MCF 10A (cell line): ENCODE data around the gene TMEM203. TPM values are rescaled to one million over a fixed set of nuclear protein-coding genes. Genes with fewer than 3 reads are reported as not detected.

ENCODE experiments used
- BruUV-seq: library from RNA; stranded (reverse); fragments of 400-500 nt; replicated peaks from 2 replicates; lab custom pipeline; 2021; lab: Mats Ljungman, UMichigan
- CTCF ChIA-PET: fragments of 300-600 bp; sonication (Branson Sonifier 250); formaldehyde crosslinking; extraction: SDS; loops from one replicate; lab custom pipeline; 2021; ENCODE audit warnings: antibody characterized with exemption, inconsistent platforms; lab: Yijun Ruan, JAX
- POLR2A ChIA-PET: fragments of 300-600, 350-650 bp; sonication (Branson Sonifier 250); formaldehyde crosslinking; extraction: SDS; loops from one replicate; lab custom pipeline; 2020; ENCODE audit warnings: antibody characterized with exemption, inconsistent platforms; lab: Yijun Ruan, JAX
- DNase-seq: peaks from one replicate; pipeline ENCODE4 v3.0.0-alpha.2; 2018; ENCODE audit not compliant: unreplicated experiment
- H3K27ac Mint-ChIP-seq: one replicate; pipeline ENCODE4 v1.8.0; 2022; ENCODE audit warnings: mild to moderate bottlenecking, low read depth, mixed read lengths; ENCODE audit not compliant: unreplicated experiment
- H3K27me3 Mint-ChIP-seq: one replicate; pipeline ENCODE4 v1.8.0; 2022; ENCODE audit warnings: mixed read lengths; ENCODE audit not compliant: insufficient read depth, unreplicated experiment
- H3K36me3 Mint-ChIP-seq: one replicate; pipeline ENCODE4 v1.8.0; 2022; ENCODE audit warnings: mild to moderate bottlenecking, moderate library complexity, mixed read lengths; ENCODE audit not compliant: insufficient read depth, unreplicated experiment
- H3K4me1 Mint-ChIP-seq: one replicate; pipeline ENCODE4 v1.8.0; 2022; ENCODE audit warnings: mixed read lengths; ENCODE audit not compliant: insufficient read depth, unreplicated experiment
- H3K4me3 Mint-ChIP-seq: one replicate; pipeline ENCODE4 v1.8.0; 2022; ENCODE audit warnings: mild to moderate bottlenecking, moderate library complexity, mixed read lengths; ENCODE audit not compliant: unreplicated experiment
- H3K9me3 Mint-ChIP-seq: one replicate; pipeline ENCODE4 v1.8.0; 2022; ENCODE audit warnings: mixed read lengths; ENCODE audit not compliant: unreplicated experiment
- intact Hi-C: fragments of 100-400 bp; cut with micrococcal nuclease; formaldehyde crosslinking; loops from 2 replicates; pipeline ENCODE4 v1.14.1; 2022
- total RNA-seq: library from RNA; stranded (reverse); gene quantifications from 2 replicates; pipeline ENCODE4 v1.2.3, GENCODE V29; 2022
- TF ChIP-seq, protein P1 (sequence below): fragments of 200-600 bp; IDR thresholded peaks from one replicate; pipeline ENCODE4 v1.8.0; 2022; ENCODE audit warnings: antibody characterized with exemption, mild to moderate bottlenecking; ENCODE audit not compliant: unreplicated experiment

Gene TMEM203
- total RNA-seq, 1 experiment from 2014 or later, result 31.4 TPM

DNA sequence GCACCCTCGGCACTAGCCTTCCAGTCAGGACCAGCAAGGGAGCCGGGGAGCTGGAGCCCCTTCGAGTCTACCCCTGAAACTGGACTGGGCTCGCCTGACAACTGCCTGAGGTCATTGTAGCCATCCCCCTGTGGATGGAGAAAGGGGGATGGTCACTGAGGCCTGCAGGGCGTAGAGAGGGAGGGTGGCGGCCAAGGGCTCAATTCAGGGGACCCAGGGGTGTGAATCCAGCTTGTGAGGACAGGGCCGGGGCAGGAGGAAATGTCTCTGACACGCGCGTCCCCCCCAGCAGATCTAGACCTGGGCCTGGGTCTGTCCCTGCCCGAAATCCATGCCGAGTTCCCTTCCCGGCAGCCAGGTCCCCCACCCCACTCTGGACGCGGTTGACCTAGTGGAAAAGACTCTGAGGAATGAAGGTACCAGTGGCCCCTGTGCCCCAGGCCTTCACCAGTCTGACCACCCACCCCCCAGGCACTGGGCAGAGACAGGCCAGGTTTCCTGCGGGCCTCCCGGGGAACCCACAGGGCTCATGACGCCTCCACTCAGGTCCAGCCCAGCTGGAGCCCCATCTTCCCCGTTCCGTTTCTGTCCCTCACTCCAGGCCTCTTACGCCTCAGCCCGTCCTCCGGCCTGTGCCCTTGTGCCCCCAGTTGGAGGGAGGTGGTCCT is 26.1 kb upstream of the TMEM203 start:
- BruUV-seq, result no TSS peak
- intact Hi-C loops, result no loop called here
- H3K27me3 Mint-ChIP-seq, result no peaks in the 10 kb centered on the region
- H3K9me3 Mint-ChIP-seq, result no peaks in the 10 kb centered on the region
- H3K4me3 Mint-ChIP-seq, result no peak overlapping the region
- ChIA-PET CTCF (no interaction called here), POLR2A (interaction anchor here (0.8 kb wide), 1 partner anchor 9 kb away, joined by 3 read pairs; the partner anchor contains the start of gene TUBB4B)
- TF ChIP-seq, protein P1, sequence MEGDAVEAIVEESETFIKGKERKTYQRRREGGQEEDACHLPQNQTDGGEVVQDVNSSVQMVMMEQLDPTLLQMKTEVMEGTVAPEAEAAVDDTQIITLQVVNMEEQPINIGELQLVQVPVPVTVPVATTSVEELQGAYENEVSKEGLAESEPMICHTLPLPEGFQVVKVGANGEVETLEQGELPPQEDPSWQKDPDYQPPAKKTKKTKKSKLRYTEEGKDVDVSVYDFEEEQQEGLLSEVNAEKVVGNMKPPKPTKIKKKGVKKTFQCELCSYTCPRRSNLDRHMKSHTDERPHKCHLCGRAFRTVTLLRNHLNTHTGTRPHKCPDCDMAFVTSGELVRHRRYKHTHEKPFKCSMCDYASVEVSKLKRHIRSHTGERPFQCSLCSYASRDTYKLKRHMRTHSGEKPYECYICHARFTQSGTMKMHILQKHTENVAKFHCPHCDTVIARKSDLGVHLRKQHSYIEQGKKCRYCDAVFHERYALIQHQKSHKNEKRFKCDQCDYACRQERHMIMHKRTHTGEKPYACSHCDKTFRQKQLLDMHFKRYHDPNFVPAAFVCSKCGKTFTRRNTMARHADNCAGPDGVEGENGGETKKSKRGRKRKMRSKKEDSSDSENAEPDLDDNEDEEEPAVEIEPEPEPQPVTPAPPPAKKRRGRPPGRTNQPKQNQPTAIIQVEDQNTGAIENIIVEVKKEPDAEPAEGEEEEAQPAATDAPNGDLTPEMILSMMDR, result no peak
- peaks cover 7% of the 10 kb centered on the region for H3K36me3 Mint-ChIP-seq
- H3K27ac Mint-ChIP-seq, result no peak overlapping the region
- no peak for DNase-seq
- H3K4me1 Mint-ChIP-seq, result peaks cover 11% of the 10 kb centered on the region

DNA sequence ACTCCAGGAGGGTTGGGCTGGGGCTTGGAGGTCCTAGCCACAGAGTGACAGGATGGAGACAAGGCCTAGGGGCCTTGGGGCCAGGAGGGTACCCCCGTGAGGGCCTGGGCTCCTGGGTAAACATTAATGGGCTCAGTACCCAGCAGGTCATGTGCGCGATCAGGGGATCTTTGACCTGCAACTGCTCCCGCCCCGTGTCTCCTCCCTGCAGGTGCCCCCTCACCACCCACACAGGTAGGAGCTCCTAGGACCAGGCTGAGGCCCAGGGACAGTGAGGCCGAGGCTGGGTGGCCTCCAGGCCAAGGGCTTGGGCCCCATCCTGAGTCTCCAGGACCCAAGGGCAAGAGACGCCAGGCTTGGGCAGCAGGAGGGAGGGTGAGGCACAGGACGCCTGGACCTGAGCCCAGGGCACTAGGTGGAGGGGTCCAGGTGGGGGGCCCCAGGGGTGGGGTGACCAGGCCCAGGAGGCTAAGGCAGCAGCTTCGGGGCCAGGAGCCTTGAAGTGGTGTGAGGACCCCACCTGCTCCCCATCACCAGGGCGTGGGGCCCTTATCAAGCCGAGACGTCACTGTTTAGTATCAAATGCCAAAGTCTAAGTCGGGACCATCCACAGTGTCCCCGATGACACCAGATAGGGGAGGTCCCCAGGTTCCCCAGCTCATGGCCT is 25.4 kb upstream of the TMEM203 start, which contains the start of gene SLC34A3:
Gene SLC34A3, plus strand, starts transcription at position 197 of the 667 bp plus-strand sequence. CDS start 802 bp downstream, outside the sequence.
- POLR2A ChIA-PET, result interaction anchor here (0.8 kb wide), 1 partner anchor 10 kb away, joined by 3 read pairs; the partner anchor contains the start of gene TUBB4B
- H3K27me3 Mint-ChIP-seq, result no peaks in the 10 kb centered on the region
- no peaks in the 10 kb centered on the region for H3K9me3 Mint-ChIP-seq
- no peak for DNase-seq
- BruUV-seq, result no TSS peak
- H3K36me3 Mint-ChIP-seq, result peaks cover 7% of the 10 kb centered on the region
- no peak within 1 kb of the TSS for H3K4me3 Mint-ChIP-seq
- intact Hi-C loops, result no loop called here
- peaks cover 15% of the 10 kb centered on the region for H3K4me1 Mint-ChIP-seq
- TF ChIP-seq, protein P1, result no peak
- no peak within 1 kb of the TSS for H3K27ac Mint-ChIP-seq
- CTCF ChIA-PET, result interaction anchor here (0.7 kb wide), 1 partner anchor 67 kb away, joined by 3 read pairs; no protein-coding TSS in a partner anchor

DNA sequence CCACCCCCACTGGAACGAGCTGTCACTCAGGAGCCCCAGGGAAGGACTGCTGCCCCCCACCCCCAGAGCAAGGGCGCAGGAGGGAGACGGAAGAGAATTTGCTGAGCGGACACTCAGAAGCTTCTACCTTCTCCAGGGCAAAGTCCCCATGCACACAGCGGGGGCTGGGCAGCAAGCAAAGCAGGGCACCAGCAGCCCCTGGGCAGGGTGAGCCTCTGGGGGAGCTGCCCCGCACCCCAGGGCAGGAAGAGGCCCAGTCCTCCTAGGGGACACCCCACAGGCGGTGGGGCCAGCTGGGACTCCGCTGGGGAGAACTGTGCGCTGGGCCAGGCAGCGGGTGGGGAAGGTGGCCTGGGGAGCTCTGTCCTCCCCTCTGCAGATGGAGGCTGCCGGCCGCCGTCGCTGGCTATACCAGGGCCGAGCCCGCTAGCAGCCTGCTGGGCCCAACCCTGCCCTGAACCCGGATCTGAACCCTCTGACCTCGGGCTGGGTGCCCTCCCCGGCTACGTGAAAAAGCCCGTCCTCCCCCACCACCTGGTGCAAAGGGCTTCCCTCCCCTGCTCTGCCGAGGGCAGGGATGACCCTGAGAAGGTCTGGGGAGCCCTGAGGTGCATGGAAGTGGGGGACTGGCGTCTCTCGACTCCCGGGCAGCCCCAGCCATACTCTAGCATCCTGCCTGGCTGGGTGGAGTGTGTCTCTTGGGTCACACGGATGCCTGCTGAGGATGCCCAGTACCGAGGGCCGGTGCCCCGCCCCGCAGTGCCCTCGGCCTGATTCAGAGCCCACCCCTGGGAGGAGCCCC is 24.7 kb upstream of the TMEM203 start:
- intact Hi-C loops, result loop anchor here (10.0 kb wide), 2 partner anchors 55 to 185 kb away; partner anchors contain the start of genes LRRC26, NPDC1 and TMEM210
- DNase-seq, result no peak
- Mint-ChIP-seq H3K9me3 (no peaks in the 10 kb centered on the region), H3K36me3 (peaks cover 4% of the 10 kb centered on the region), H3K4me3 (no peak overlapping the region), H3K4me1 (peaks cover 15% of the 10 kb centered on the region), H3K27me3 (no peaks in the 10 kb centered on the region), H3K27ac (no peak overlapping the region)
- BruUV-seq, result no TSS peak
- POLR2A ChIA-PET, result interaction anchor here (1.0 kb wide), 1 partner anchor 42 kb away, joined by 3 read pairs; no protein-coding TSS in a partner anchor
- CTCF ChIA-PET, result interaction anchor here (0.6 to 0.7 kb wide), 3 partner anchors 67 to 471 kb away, joined by 3 to 6 read pairs (median 3); no protein-coding TSS in a partner anchor
- TF ChIP-seq, protein P1, result no peak
